Adipocyte (in vitro differentiated cells): ENCODE results near the gene OR6B1.

Experiments
- DNase-seq: peaks from one replicate; pipeline ENCODE4 v3.0.0-alpha.2; 2015; ENCODE audit warnings: low read depth
- H3K27me3 ChIP-seq: replicated peaks from 2 replicates; pipeline ENCODE4 v1.7.0; 2013; ENCODE audit warnings: mild to moderate bottlenecking, low read length, moderate library complexity; ENCODE audit not compliant: control insufficient read depth, insufficient read depth
- H3K36me3 ChIP-seq: 2 replicates; pipeline ENCODE4 v1.7.0; 2013; ENCODE audit warnings: low read length, mild to moderate bottlenecking, moderate library complexity; ENCODE audit not compliant: control insufficient read depth, insufficient read depth, severe bottlenecking
- H3K4me1 ChIP-seq: 2 replicates; pipeline ENCODE4 v1.7.0; 2013; ENCODE audit warnings: mild to moderate bottlenecking, low read length, moderate library complexity; ENCODE audit not compliant: control insufficient read depth, insufficient read depth
- H3K4me3 ChIP-seq: 2 replicates; pipeline ENCODE4 v1.7.0; 2013; ENCODE audit warnings: mild to moderate bottlenecking, low read length, moderate library complexity
- H3K9ac ChIP-seq: 2 replicates; pipeline ENCODE4 v1.7.0; 2013; ENCODE audit warnings: mild to moderate bottlenecking, low read length, moderate library complexity
- H3K9me3 ChIP-seq: 2 replicates; pipeline ENCODE4 v1.7.0; 2013; ENCODE audit warnings: mild to moderate bottlenecking, low read length, moderate library complexity; ENCODE audit not compliant: control insufficient read depth

The OR6B1 gene

GRCh38 chr7:144024213-144024612 is 24.1 kb downstream of the OR6B1 start:
- H3K4me1 ChIP-seq, result peaks cover 8% of the 10 kb centered on the region
- H3K9me3 ChIP-seq, result no peaks in the 10 kb centered on the region
- no peak overlapping the region for H3K9ac ChIP-seq
- no peak for DNase-seq
- H3K36me3 ChIP-seq, result no peaks in the 10 kb centered on the region
- no peak overlapping the region for H3K4me3 ChIP-seq
- no peaks in the 10 kb centered on the region for H3K27me3 ChIP-seq

GRCh38 chr7:144026203-144026883 is 26.2 kb downstream of the OR6B1 start:
- no peaks in the 10 kb centered on the region for H3K36me3 ChIP-seq
- H3K4me1 ChIP-seq, result no peaks in the 10 kb centered on the region
- no peak overlapping the region for H3K4me3 ChIP-seq
- no peaks in the 10 kb centered on the region for H3K9me3 ChIP-seq
- H3K9ac ChIP-seq, result no peak overlapping the region
- no peaks in the 10 kb centered on the region for H3K27me3 ChIP-seq
- no peak for DNase-seq

GRCh38 chr7:144027070-144027469 is 26.9 kb downstream of the OR6B1 start:
- no peak overlapping the region for H3K4me3 ChIP-seq
- no peaks in the 10 kb centered on the region for H3K36me3 ChIP-seq
- no peaks in the 10 kb centered on the region for H3K9me3 ChIP-seq
- no peaks in the 10 kb centered on the region for H3K27me3 ChIP-seq
- H3K9ac ChIP-seq, result no peak overlapping the region
- no peaks in the 10 kb centered on the region for H3K4me1 ChIP-seq
- peak; percentile 77 for DNase-seq

- Histone ChIP-seq H3K36me3 (no peaks in the 10 kb centered on the region), H3K27me3 (no peaks in the 10 kb centered on the region), H3K4me1 (no peaks in the 10 kb centered on the region), H3K9me3 (no peaks in the 10 kb centered on the region), H3K4me3 (no peak overlapping the region), H3K9ac (no peak overlapping the region)
- DNase-seq, result no peak
These were observed 27.9 kb downstream of the OR6B1 start for GRCh38 chr7:144027974-144028373.

- H3K27me3 ChIP-seq, result no peaks in the 10 kb centered on the region
- DNase-seq, result no peak
These were observed 28.4 kb downstream of the OR6B1 start for GRCh38 chr7:144028547-144028946.

GRCh38 chr7:144032516-144032915 is 32.4 kb downstream of the OR6B1 start:
- Histone ChIP-seq H3K4me1 (no peaks in the 10 kb centered on the region), H3K9ac (no peak overlapping the region), H3K4me3 (no peak overlapping the region), H3K9me3 (no peaks in the 10 kb centered on the region), H3K27me3 (no peaks in the 10 kb centered on the region), H3K36me3 (no peaks in the 10 kb centered on the region)
- DNase-seq, result no peak

More at GRCh38 chr7:144028547-144028946, 28.4 kb downstream of the OR6B1 start:
- H3K4me3 ChIP-seq, result no peak overlapping the region
- no peaks in the 10 kb centered on the region for H3K36me3 ChIP-seq
- no peaks in the 10 kb centered on the region for H3K9me3 ChIP-seq
- H3K4me1 ChIP-seq, result no peaks in the 10 kb centered on the region
- no peak overlapping the region for H3K9ac ChIP-seq

GRCh38 chr7:144032985-144033709 is 33.0 kb downstream of the OR6B1 start:
- Histone ChIP-seq H3K4me1 (no peaks in the 10 kb centered on the region), H3K27me3 (no peaks in the 10 kb centered on the region), H3K4me3 (no peak overlapping the region), H3K9ac (no peak overlapping the region), H3K9me3 (no peaks in the 10 kb centered on the region), H3K36me3 (no peaks in the 10 kb centered on the region)
- no peak for DNase-seq

GRCh38 chr7:144035385-144035784 is 35.3 kb downstream of the OR6B1 start:
- DNase-seq, result no peak
- H3K27me3 ChIP-seq, result no peaks in the 10 kb centered on the region
- H3K9ac ChIP-seq, result no peak overlapping the region
- H3K36me3 ChIP-seq, result no peaks in the 10 kb centered on the region
- no peaks in the 10 kb centered on the region for H3K9me3 ChIP-seq
- H3K4me1 ChIP-seq, result no peaks in the 10 kb centered on the region
- H3K4me3 ChIP-seq, result no peak overlapping the region

GRCh38 chr7:144036302-144036885 is 36.3 kb downstream of the OR6B1 start:
- no peak overlapping the region for H3K9ac ChIP-seq
- H3K36me3 ChIP-seq, result no peaks in the 10 kb centered on the region
- no peaks in the 10 kb centered on the region for H3K4me1 ChIP-seq
- no peaks in the 10 kb centered on the region for H3K27me3 ChIP-seq
- DNase-seq, result no peak
- no peaks in the 10 kb centered on the region for H3K9me3 ChIP-seq
- no peak overlapping the region for H3K4me3 ChIP-seq

GRCh38 chr7:144037414-144038035 is 37.4 kb downstream of the OR6B1 start:
- Histone ChIP-seq H3K27me3 (no peaks in the 10 kb centered on the region), H3K9ac (no peak overlapping the region), H3K36me3 (no peaks in the 10 kb centered on the region), H3K4me1 (no peaks in the 10 kb centered on the region), H3K4me3 (no peak overlapping the region), H3K9me3 (no peaks in the 10 kb centered on the region)
- DNase-seq, result no peak

GRCh38 chr7:144038887-144039286 is 38.8 kb downstream of the OR6B1 start:
- Histone ChIP-seq H3K4me3 (no peak overlapping the region), H3K9ac (no peak overlapping the region), H3K9me3 (no peaks in the 10 kb centered on the region), H3K27me3 (no peaks in the 10 kb centered on the region), H3K36me3 (no peaks in the 10 kb centered on the region), H3K4me1 (no peaks in the 10 kb centered on the region)
- DNase-seq, result peak; percentile 19
